Loucy (cell line): Measurements from ENCODE around the gene SAG.

Source experiments
- H2AFZ ChIP-seq: fragments of 200-600 bp; sonication (generic); 2 replicates; pipeline ENCODE4 v1.6.0; 2016; ENCODE audit warnings: antibody characterized with exemption, mild to moderate bottlenecking, low read length, moderate library complexity
- H3F3A ChIP-seq: fragments of 200-600 bp; 2 replicates; pipeline ENCODE4 v1.6.0; 2016; ENCODE audit warnings: antibody characterized with exemption, low read depth, mild to moderate bottlenecking
- H3K27me3 ChIP-seq: fragments of 200-600 bp; sonication (generic); 2 replicates; pipeline ENCODE4 v1.6.1; 2014; ENCODE audit warnings: low read length, mild to moderate bottlenecking; ENCODE audit not compliant: insufficient read depth, poor library complexity, severe bottlenecking
- H3K36me3 ChIP-seq: fragments of 200-600 bp; sonication (generic); 2 replicates; pipeline ENCODE4 v1.6.1; 2016; ENCODE audit warnings: low read length; ENCODE audit not compliant: insufficient read depth
- H3K4me1 ChIP-seq: fragments of 200-600 bp; sonication (generic); 2 replicates; pipeline ENCODE4 v1.5.1; 2014; ENCODE audit warnings: low read length, mild to moderate bottlenecking; ENCODE audit not compliant: insufficient read depth, poor library complexity, severe bottlenecking
- H3K4me2 ChIP-seq: fragments of 200-600 bp; sonication (generic); 2 replicates; pipeline ENCODE4 v1.6.0; 2014; ENCODE audit warnings: antibody characterized with exemption, low read length, low read depth, mild to moderate bottlenecking; ENCODE audit not compliant: poor library complexity, severe bottlenecking
- H3K4me3 ChIP-seq: fragments of 200-600 bp; sonication (generic); 2 replicates; pipeline ENCODE4 v1.5.1; 2014; ENCODE audit warnings: low read length, mild to moderate bottlenecking, mixed read lengths; ENCODE audit not compliant: poor library complexity, severe bottlenecking
- H3K79me2 ChIP-seq: fragments of 200-600 bp; sonication (generic); 2 replicates; pipeline ENCODE4 v1.6.1; 2014; ENCODE audit warnings: low read length; ENCODE audit not compliant: insufficient read depth
- H3K9ac ChIP-seq: fragments of 200-600 bp; sonication (generic); 2 replicates; pipeline ENCODE4 v1.6.0; 2014; ENCODE audit warnings: mild to moderate bottlenecking, low read depth, low read length, moderate library complexity; ENCODE audit not compliant: poor library complexity, severe bottlenecking
- H3K9me2 ChIP-seq: fragments of 200-600 bp; sonication (generic); replicated peaks from 2 replicates; pipeline ENCODE4 v1.6.1; 2016; ENCODE audit warnings: low read depth, low read length, mixed read lengths
- H3K9me3 ChIP-seq: fragments of 200-600 bp; sonication (generic); 2 replicates; pipeline ENCODE4 v1.6.1; 2014; ENCODE audit warnings: mild to moderate bottlenecking, antibody characterized with exemption, low read length, low read depth; ENCODE audit not compliant: insufficient read depth
- H4K20me1 ChIP-seq: fragments of 200-600 bp; sonication (generic); 2 replicates; pipeline ENCODE4 v1.6.0; 2014; ENCODE audit warnings: antibody characterized with exemption, low read length, mild to moderate bottlenecking; ENCODE audit not compliant: insufficient read depth, poor library complexity, severe bottlenecking
- CTCF ChIP-seq: fragments of 200-600 bp; sonication (generic); conservative IDR thresholded peaks from 2 replicates; pipeline ENCODE4 v1.5.1; 2014; ENCODE audit warnings: mild to moderate bottlenecking, antibody characterized with exemption, low read length
- EZH2phosphoT487 ChIP-seq: fragments of 200-600 bp; IDR thresholded peaks from 2 replicates; pipeline ENCODE4 v1.6.1; 2018; ENCODE audit warnings: antibody characterized with exemption, mild to moderate bottlenecking, moderate library complexity, borderline replicate concordance

SAG gene

DNA sequence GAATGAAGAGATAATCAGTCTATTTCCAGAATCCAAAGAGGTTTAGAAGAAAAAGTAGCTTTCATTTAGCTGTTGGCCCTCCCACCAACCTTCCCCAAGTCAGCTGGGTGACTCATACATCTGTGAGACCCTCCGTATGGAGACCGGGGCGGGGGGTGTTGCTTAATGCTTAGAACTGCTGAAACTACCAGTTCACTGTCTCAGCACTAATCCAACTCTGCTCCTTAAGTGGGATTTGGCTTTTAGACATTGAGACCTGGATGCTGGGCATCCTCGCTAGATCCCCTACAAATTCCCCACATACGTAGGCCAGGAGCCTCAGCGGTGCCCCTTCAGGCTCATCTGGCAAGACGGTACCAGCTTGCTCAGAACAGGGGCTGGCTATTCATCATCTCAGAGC lies at the start of gene SAG:
SAG (plus strand) TSS at position 252 of the 400 bp plus-strand sequence. CDS start 1,374 bp downstream, outside the sequence.
- no peaks in the 10 kb centered on the region for H3K9me2 ChIP-seq
- H2AFZ ChIP-seq, result no peak within 1 kb of the TSS
- H3F3A ChIP-seq, result no peaks in the 10 kb centered on the region
- H3K79me2 ChIP-seq, result no peaks in the 10 kb centered on the region
- TF ChIP-seq CTCF (no peak), EZH2phosphoT487 (no peak)
- H3K36me3 ChIP-seq, result no peaks in the 10 kb centered on the region
- no peaks in the 10 kb centered on the region for H4K20me1 ChIP-seq
- H3K9me3 ChIP-seq, result no peaks in the 10 kb centered on the region
- H3K4me2 ChIP-seq, result no peak within 1 kb of the TSS
- no peak within 1 kb of the TSS for H3K4me3 ChIP-seq
- H3K27me3 ChIP-seq, result no peaks in the 10 kb centered on the region
- peaks cover 6% of the 10 kb centered on the region for H3K4me1 ChIP-seq
- no peak within 1 kb of the TSS for H3K9ac ChIP-seq

GRCh38 chr2:233258211-233258610 lies 49.4 kb upstream of the SAG start:
- peaks cover 64% of the 10 kb centered on the region; the same call in 1 of the 2 replicates for H3K36me3 ChIP-seq
- no peaks in the 10 kb centered on the region for H3K9me3 ChIP-seq
- TF ChIP-seq CTCF, result no peak
- no peak for TF ChIP-seq EZH2phosphoT487
- peaks cover 31% of the 10 kb centered on the region for H3K4me1 ChIP-seq
- no peak overlapping the region for H2AFZ ChIP-seq
- no peak overlapping the region for H3K9ac ChIP-seq
- peaks cover 29% of the 10 kb centered on the region for H4K20me1 ChIP-seq
- H3K4me2 ChIP-seq, result no peak overlapping the region
- no peaks in the 10 kb centered on the region for H3K27me3 ChIP-seq
- H3K4me3 ChIP-seq, result no peak overlapping the region
- H3K9me2 ChIP-seq, result no peaks in the 10 kb centered on the region
- peaks cover 65% of the 10 kb centered on the region for H3K79me2 ChIP-seq
- no peaks in the 10 kb centered on the region for H3F3A ChIP-seq

DNA sequence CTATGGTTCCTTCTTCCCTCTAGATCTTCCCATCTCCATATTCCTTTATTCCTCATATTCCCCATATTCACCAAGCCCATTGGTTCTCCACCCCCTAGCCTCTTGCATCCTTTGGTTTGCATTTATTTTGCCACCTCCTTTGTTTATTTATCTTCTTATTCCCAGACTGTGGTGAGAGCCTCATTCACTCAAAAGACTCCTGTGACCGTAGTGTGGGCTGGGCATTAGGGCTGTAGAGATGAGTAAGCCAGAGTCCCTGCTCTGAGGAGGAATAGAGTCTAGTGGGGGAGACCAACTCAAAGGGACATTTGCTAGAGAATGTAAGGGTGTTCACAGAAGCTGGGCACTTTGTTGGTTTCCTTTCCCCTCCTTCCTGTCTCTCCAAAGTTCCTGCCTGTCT lies 47.9 kb upstream of the SAG start:
- Histone ChIP-seq H3K4me1 (peaks cover 20% of the 10 kb centered on the region), H3F3A (no peaks in the 10 kb centered on the region)

More for the DNA sequence above, 47.9 kb upstream of the SAG start:
- no peak overlapping the region for H3K4me3 ChIP-seq
- peaks cover 79% of the 10 kb centered on the region; the same call in 1 of the 2 replicates for H3K36me3 ChIP-seq
- peak overlapping the region; percentile 53 for H3K4me2 ChIP-seq
- H4K20me1 ChIP-seq, result peaks cover 20% of the 10 kb centered on the region
- H3K27me3 ChIP-seq, result no peaks in the 10 kb centered on the region
- H3K9ac ChIP-seq, result no peak overlapping the region
- TF ChIP-seq EZH2phosphoT487 (no peak), CTCF (no peak)
- no peak overlapping the region for H2AFZ ChIP-seq
- no peaks in the 10 kb centered on the region for H3K9me3 ChIP-seq
- H3K79me2 ChIP-seq, result peaks cover 50% of the 10 kb centered on the region
- H3K9me2 ChIP-seq, result no peaks in the 10 kb centered on the region
